K562 (cell line): ENCODE measurements around the gene FN3KRP. TPM values are rescaled to one million over a fixed set of nuclear protein-coding genes. Genes with fewer than 3 reads are reported as not detected.

Experiments
- ATF1 ChIP-seq, 2 experiments: fragments of 450-650 bp in 1 of 2; IDR thresholded peaks; 2 replicates each; pipeline ENCODE4 v1.6.1; 2016; ENCODE audit warnings: missing compliant biosample characterization in 1 of 2, missing genetic modification characterization in 1 of 2
- FOXP4 ChIP-seq: sonication (generic); formaldehyde crosslinking; IDR thresholded peaks from 2 replicates; pipeline ENCODE4 v1.8.0; 2022; ENCODE audit warnings: mild to moderate bottlenecking, missing genetic modification reagents, borderline replicate concordance
- PML ChIP-seq: IDR thresholded peaks from 2 replicates; pipeline ENCODE4 v1.6.1; 2012; ENCODE audit warnings: low read length, inconsistent platforms
- RB1 ChIP-seq: fragments of 450-650 bp; IDR thresholded peaks from 2 replicates; pipeline ENCODE4 v1.6.1; 2017; ENCODE audit warnings: low read depth, mild to moderate bottlenecking
- SIX5 ChIP-seq, 2 experiments: IDR thresholded peaks; 2 replicates each; pipeline ENCODE4 v1.6.1; 2011; ENCODE audit warnings: low read length in 2 of 2, borderline replicate concordance in 1 of 2, low read depth in 1 of 2, mild to moderate bottlenecking in 1 of 2, moderate library complexity in 1 of 2; ENCODE audit not compliant: insufficient read depth in 1 of 2
- SMAD2 ChIP-seq: fragments of 150-350 bp; IDR thresholded peaks from 2 replicates; pipeline ENCODE4 v1.6.1; 2014; ENCODE audit warnings: low read depth, mild to moderate bottlenecking, low read length
- UBTF ChIP-seq, 2 experiments: IDR thresholded peaks; 2 replicates each; pipeline ENCODE4 v1.6.1; 2012; ENCODE audit warnings: improper control_type of control experiment in 2 of 2, low read depth in 2 of 2, low read length in 2 of 2, borderline replicate concordance in 1 of 2
- ZNF280A ChIP-seq: fragments of 450-650 bp; IDR thresholded peaks from 2 replicates; pipeline ENCODE4 v1.6.1; 2018; ENCODE audit warnings: mild to moderate bottlenecking, low read depth; ENCODE audit not compliant: partially characterized antibody
- ZNF511 ChIP-seq: sonication (generic); formaldehyde crosslinking; IDR thresholded peaks from 2 replicates; pipeline ENCODE4 v1.8.0; 2022; ENCODE audit warnings: mild to moderate bottlenecking, missing genetic modification reagents
- polyA plus RNA-seq, 8 experiments: library from polyadenylated mRNA; depleted of rRNA in 4 of 8; stranded (reverse) in 5 of 8; unstranded in 3 of 8; fragments of >200 nt; fragmentation: Nextera tagmentation in 2 of 8; fragmentation: Illumina TruSeq in 1 of 8; extraction: Ambion mirVana in 2 of 8; extraction: Trizol in 1 of 8; gene quantifications; 2 replicates each; pipeline versions ENCODE4 v1.2.1 to v1.2.3, GENCODE V29; 2011 to 2014; ENCODE audit warnings: inconsistent platforms in 1 of 8, missing spikeins in 1 of 8
- total RNA-seq, 7 experiments: library from RNA; depleted of rRNA in 6 of 7; stranded (reverse); fragments of >200 nt in 6 of 7; fragmentation: Illumina TruSeq in 2 of 7; extraction: Trizol in 2 of 7; gene quantifications; 2 replicates each; pipeline versions ENCODE4 v1.2.1 to v1.2.3, GENCODE V29; 2011 to 2021; ENCODE audit warnings: low replicate concordance in 1 of 7
- TF ChIP-seq, protein P1 (sequence below): fragments of 450-650 bp; IDR thresholded peaks from 2 replicates; pipeline ENCODE4 v1.6.1; 2016; ENCODE audit warnings: low read depth

The FN3KRP gene
- total and polyA plus RNA-seq, 9 of the 15 experiments (the other 6 are each of a cell fraction or from before 2014, with no cell fraction given): 2.0 to 32.1 (median 24.9) TPM

DNA sequence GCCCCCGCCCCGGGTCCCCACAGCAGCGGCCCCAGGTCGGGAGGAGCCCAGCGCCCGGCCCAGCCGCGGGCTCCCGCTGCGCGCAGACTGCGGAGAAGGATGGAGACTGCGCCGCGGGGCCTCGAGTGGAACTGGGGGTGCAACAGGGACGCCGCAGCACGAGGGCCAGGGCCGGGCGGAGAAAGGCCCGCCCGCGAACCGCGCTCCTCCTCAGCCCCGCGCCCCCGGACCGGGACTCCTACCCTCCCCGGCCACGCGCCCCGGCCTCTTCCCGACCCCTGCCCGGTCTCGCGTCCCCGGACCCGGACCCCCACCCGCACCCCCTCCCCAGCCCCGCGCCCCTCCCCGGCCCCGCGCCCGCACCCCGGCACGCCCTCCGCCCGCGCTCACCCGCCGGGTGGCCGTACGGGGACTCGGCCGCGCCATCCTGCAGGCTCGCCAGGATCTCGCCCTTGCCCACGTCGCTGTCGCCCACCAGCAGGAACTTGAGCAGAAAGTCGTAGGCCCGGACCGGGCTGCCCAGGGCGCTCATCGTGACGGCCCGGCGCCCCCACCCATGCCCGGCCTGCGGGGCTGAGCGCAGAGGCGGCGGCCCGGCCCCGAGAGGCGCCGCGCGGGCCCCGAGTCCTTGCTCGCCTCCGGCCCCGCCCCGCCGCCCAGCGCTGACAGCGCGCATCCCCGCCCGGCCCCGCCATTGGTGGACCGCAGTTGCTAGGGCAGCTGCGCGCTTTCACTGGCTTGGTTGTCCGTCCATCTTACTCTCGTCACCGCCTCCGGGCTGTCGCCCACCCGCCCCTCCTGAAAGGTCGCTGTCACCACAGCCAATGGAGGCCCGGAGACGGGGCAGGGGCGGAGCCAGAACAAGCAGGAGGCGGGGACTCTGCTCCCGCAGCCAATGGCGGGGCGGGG is 18.2 kb upstream of the FN3KRP start, which contains the start of gene RAB40B (continued):
- no peak for TF ChIP-seq FOXP4 (CRISPR knock-in tag)
- TF ChIP-seq ZNF280A: no peak
- no peak for TF ChIP-seq SIX5 (IDR thresholded peaks at IDR 0.05; ENCODE audit: borderline replicate concordance in 1 of 2, insufficient read depth in 1 of 2, low read depth in 1 of 2, low read length in 2 of 2)
- no peak for TF ChIP-seq PML
- no peak for TF ChIP-seq UBTF (IDR thresholded peaks at IDR 0.05; ENCODE audit: borderline replicate concordance in 1 of 2, low read depth in 2 of 2, low read length in 2 of 2)
- TF ChIP-seq RB1: peak; percentile 82
- TF ChIP-seq, protein P1, sequence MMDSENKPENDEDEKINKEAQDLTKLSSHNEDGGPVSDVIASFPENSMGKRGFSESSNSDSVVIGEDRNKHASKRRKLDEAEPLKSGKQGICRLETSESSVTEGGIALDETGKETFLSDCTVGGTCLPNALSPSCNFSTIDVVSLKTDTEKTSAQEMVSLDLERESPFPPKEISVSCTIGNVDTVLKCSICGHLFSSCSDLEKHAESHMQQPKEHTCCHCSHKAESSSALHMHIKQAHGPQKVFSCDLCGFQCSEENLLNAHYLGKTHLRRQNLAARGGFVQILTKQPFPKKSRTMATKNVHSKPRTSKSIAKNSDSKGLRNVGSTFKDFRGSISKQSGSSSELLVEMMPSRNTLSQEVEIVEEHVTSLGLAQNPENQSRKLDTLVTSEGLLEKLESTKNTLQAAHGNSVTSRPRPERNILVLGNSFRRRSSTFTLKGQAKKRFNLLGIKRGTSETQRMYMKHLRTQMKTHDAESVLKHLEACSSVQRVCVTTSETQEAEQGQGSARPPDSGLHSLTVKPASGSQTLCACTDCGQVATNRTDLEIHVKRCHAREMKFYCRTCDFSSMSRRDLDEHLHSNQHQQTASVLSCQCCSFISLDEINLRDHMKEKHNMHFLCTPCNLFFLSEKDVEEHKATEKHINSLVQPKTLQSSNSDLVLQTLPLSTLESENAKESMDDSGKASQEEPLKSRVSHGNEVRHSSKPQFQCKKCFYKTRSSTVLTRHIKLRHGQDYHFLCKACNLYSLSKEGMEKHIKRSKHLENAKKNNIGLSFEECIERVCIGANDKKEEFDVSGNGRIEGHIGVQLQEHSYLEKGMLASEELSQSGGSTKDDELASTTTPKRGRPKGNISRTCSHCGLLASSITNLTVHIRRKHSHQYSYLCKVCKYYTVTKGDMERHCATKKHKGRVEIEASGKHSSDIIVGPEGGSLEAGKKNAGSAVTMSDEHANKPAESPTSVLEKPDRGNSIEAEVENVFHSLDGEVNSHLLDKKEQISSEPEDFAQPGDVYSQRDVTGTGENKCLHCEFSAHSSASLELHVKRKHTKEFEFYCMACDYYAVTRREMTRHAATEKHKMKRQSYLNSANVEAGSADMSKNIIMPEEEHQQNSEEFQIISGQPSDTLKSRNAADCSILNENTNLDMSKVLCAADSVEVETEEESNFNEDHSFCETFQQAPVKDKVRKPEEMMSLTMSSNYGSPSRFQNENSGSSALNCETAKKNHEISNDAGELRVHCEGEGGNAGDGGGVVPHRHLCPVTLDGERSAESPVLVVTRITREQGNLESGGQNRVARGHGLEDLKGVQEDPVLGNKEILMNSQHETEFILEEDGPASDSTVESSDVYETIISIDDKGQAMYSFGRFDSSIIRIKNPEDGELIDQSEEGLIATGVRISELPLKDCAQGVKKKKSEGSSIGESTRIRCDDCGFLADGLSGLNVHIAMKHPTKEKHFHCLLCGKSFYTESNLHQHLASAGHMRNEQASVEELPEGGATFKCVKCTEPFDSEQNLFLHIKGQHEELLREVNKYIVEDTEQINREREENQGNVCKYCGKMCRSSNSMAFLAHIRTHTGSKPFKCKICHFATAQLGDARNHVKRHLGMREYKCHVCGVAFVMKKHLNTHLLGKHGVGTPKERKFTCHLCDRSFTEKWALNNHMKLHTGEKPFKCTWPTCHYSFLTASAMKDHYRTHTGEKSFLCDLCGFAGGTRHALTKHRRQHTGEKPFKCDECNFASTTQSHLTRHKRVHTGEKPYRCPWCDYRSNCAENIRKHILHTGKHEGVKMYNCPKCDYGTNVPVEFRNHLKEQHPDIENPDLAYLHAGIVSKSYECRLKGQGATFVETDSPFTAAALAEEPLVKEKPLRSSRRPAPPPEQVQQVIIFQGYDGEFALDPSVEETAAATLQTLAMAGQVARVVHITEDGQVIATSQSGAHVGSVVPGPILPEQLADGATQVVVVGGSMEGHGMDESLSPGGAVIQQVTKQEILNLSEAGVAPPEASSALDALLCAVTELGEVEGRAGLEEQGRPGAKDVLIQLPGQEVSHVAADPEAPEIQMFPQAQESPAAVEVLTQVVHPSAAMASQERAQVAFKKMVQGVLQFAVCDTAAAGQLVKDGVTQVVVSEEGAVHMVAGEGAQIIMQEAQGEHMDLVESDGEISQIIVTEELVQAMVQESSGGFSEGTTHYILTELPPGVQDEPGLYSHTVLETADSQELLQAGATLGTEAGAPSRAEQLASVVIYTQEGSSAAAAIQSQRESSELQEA: no peak
- no peak for TF ChIP-seq ZNF511 (CRISPR knock-in tag)
- TF ChIP-seq ATF1 (CRISPR knock-in tag; IDR thresholded peaks at IDR 0.05): peak; percentile 52
- TF ChIP-seq ATF1 (tag; IDR thresholded peaks at IDR 0.05): peak; percentile 32; the same call in 1 of the 2 replicates
- no peak for TF ChIP-seq SMAD2
